ENCODE results near the gene JAKMIP1. TPM values are rescaled to one million over a fixed set of nuclear protein-coding genes. Genes with fewer than 3 reads are reported as not detected.

JAKMIP1 gene
- total RNA-seq, 4 donors from 2014 or later = 0.39 to 4.5 (median 1.9) TPM; not detected in 1

DNA sequence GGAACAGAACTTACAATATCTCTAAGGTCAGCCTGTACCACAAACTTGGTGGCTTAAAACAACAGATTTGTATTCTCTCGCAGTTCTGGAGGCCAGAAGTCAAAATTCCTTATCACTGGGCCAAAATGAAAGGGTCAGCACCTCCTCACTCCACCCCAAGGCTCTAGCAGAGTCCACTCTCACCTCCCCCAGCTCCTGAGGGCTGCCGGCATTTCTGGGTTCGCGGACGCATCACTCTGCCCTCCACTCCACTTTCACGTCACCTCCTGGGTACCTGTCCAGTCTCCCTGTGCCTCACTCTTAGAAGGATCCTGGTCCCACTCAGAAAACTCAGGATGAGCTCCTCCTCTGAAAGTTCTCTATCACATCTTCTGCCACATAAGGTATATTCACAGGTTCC lies 34.6 kb downstream of the JAKMIP1 start:
- no peak for ATAC-seq
- Histone ChIP-seq H3K9me3 (peaks cover 0 to 22% (median 0%) of the 10 kb centered on the region in 3 donors), H3K36me3 (no peaks in the 10 kb centered on the region), H3K27ac (no peak overlapping the region), H3K4me1 (no peaks in the 10 kb centered on the region), H3K27me3 (peaks cover 13% of the 10 kb centered on the region), H3K4me3 (no peak overlapping the region)
- WGBS, 2 donors (ENCODE audit: low coverage in 1 of 2) = 89 to 93% methylated on average over 5 to 6 of the region's 6 CpGs
- no peak for TF ChIP-seq POLR2AphosphoS5 (IDR thresholded peaks at IDR 0.05)
- TF ChIP-seq, protein P1, sequence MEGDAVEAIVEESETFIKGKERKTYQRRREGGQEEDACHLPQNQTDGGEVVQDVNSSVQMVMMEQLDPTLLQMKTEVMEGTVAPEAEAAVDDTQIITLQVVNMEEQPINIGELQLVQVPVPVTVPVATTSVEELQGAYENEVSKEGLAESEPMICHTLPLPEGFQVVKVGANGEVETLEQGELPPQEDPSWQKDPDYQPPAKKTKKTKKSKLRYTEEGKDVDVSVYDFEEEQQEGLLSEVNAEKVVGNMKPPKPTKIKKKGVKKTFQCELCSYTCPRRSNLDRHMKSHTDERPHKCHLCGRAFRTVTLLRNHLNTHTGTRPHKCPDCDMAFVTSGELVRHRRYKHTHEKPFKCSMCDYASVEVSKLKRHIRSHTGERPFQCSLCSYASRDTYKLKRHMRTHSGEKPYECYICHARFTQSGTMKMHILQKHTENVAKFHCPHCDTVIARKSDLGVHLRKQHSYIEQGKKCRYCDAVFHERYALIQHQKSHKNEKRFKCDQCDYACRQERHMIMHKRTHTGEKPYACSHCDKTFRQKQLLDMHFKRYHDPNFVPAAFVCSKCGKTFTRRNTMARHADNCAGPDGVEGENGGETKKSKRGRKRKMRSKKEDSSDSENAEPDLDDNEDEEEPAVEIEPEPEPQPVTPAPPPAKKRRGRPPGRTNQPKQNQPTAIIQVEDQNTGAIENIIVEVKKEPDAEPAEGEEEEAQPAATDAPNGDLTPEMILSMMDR (IDR thresholded peaks at IDR 0.05) = no peak
- TF ChIP-seq POLR2A (IDR thresholded peaks at IDR 0.05) = no peak
- no peak for TF ChIP-seq EP300 (IDR thresholded peaks at IDR 0.05)

DNA sequence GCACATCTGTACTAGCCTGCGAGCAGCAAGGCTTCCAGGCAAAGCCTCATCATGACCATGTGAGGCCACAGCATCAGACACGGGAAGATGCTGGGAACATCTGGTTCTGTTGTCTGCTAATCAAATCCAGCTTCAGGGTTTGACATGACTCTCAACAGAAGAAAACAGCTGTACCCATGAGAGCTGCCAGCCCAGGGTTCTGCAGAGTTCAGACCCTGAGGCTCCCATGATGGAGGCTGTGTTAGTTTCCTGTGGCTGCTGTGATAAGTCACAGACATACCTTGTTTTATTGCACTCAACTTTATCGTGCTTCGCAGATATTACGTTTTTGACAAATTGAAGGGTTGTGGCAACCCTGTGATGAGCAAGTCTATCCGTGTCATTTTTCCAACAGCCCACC lies 37.5 kb downstream of the JAKMIP1 start:
- TF ChIP-seq POLR2AphosphoS5 (IDR thresholded peaks at IDR 0.05) = no peak
- no peak for TF ChIP-seq EP300 (IDR thresholded peaks at IDR 0.05)
- TF ChIP-seq, protein P1 (IDR thresholded peaks at IDR 0.05) = no peak
- TF ChIP-seq POLR2A (IDR thresholded peaks at IDR 0.05) = no peak
- Histone ChIP-seq H3K27ac (no peak overlapping the region), H3K36me3 (no peaks in the 10 kb centered on the region), H3K27me3 (peaks cover 20% of the 10 kb centered on the region), H3K4me1 (no peaks in the 10 kb centered on the region), H3K4me3 (no peak overlapping the region), H3K9me3 (peaks cover 0 to 22% (median 0%) of the 10 kb centered on the region in 3 donors)
- ATAC-seq = no peak
- WGBS, 2 donors (ENCODE audit: low coverage in 1 of 2) = 93 to 95% methylated on average over 3 to 5 of the region's 6 CpGs

DNA sequence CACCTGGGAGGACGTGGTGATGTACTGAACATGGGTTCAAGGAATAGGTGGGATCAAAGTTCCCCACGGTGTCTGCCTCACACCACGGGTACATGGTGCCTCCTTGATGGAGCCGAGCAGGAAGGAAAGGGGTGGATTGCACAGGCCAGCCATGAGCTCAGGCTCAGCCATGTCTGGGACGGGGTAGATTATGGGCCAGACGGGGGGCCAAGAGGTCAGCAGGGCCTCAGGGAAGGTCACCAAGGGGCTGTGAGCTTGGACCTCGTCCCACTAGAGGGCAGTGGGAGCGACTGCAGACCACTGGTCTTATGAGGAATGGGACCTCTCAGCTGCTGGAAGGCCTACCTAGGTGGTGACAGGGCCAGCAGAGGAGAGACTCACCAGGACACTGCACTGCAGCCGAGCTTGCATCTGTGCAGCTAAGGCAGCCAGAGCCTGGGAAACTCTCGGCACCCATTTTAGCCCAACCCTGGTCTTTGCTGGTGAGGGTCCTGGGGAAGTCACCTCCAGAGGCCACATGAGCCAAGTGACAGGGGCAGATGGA lies 38.4 kb downstream of the JAKMIP1 start:
- no peaks in the 10 kb centered on the region for H3K4me1 ChIP-seq
- TF ChIP-seq POLR2AphosphoS5 (IDR thresholded peaks at IDR 0.05) = no peak
- TF ChIP-seq EP300 (IDR thresholded peaks at IDR 0.05) = no peak
- TF ChIP-seq, protein P1 (IDR thresholded peaks at IDR 0.05) = no peak
- no peak for TF ChIP-seq POLR2A (IDR thresholded peaks at IDR 0.05)
- H3K4me3 ChIP-seq = no peak overlapping the region
- peaks cover 0 to 22% (median 0%) of the 10 kb centered on the region in 3 donors for H3K9me3 ChIP-seq
- no peaks in the 10 kb centered on the region for H3K36me3 ChIP-seq
- H3K27me3 ChIP-seq = peaks cover 27% of the 10 kb centered on the region
- no peak overlapping the region for H3K27ac ChIP-seq
- WGBS, 2 donors (ENCODE audit: low coverage in 1 of 2) = 40 to 65% methylated on average over 1 to 2 of the region's 10 CpGs
- no peak for ATAC-seq

DNA sequence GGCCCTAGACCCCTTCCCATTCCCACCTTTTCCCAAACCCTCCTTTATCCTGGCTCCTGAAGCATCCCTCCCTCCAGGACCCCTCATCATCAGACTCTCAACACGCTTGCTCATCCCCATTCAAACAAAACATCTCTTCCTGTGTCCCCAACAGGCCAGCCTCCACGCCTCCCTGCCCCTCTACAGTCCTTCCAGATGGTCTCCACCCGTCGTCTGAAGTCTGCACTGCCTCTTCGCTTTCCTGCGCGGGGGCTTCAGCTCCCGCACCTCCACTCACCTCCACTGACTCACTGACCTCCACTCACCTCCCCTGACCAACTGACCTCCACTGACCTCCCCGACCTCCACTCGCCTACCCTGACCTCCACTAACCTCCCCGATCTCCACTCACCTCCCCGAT lies 39.8 kb downstream of the JAKMIP1 start:
- Histone ChIP-seq H3K27me3 (peaks cover 32% of the 10 kb centered on the region), H3K4me3 (no peak overlapping the region), H3K27ac (no peak overlapping the region), H3K4me1 (no peaks in the 10 kb centered on the region), H3K9me3 (peaks cover 0 to 20% (median 0%) of the 10 kb centered on the region in 3 donors), H3K36me3 (no peaks in the 10 kb centered on the region)
- ATAC-seq = no peak
- WGBS, 2 donors (ENCODE audit: low coverage in 1 of 2) = 82 to 83% methylated on average over 6 to 12 of the region's 12 CpGs
- no peak for TF ChIP-seq POLR2A (IDR thresholded peaks at IDR 0.05)

DNA sequence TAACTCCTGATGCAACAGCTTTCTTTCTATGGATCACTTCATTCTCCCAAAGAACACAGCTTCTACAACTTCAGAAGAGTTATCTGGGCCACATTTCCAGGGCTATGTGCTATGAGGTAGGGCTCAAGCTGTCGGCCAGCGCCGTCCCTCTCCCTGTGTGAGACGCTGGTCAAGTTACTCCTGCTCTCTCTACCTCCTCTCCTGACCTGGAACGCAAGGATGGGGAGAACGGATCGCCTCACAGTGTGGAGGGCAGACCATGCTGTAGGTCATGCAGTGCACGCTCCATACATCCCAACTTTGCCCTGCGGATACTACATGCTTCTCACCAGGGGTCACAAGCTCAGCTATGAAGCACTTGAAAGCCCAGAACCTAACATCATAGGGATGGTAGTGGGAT lies 42.4 kb downstream of the JAKMIP1 start:
- Histone ChIP-seq H3K27me3 (peaks cover 55% of the 10 kb centered on the region), H3K27ac (no peak overlapping the region), H3K4me3 (no peak overlapping the region), H3K9me3 (no peaks in the 10 kb centered on the region), H3K4me1 (no peaks in the 10 kb centered on the region), H3K36me3 (no peaks in the 10 kb centered on the region)
- TF ChIP-seq, protein P1 (IDR thresholded peaks at IDR 0.05) = no peak
- TF ChIP-seq POLR2AphosphoS5 (IDR thresholded peaks at IDR 0.05) = no peak
- no peak for TF ChIP-seq EP300 (IDR thresholded peaks at IDR 0.05)
- WGBS, 2 donors (ENCODE audit: low coverage in 1 of 2) = 76% methylated on average over 4 of the region's 9 CpGs; no CpG with 5 or more reads in 1 of the 2 donors
- no peak for ATAC-seq
